Activated CD8-positive, alpha-beta memory T cell treated with anti-CD3 and anti-CD28 coated beads, Interleukin-2, amount 50 U/mL, for 4 hours (primary cell): Measurements from ENCODE around the gene TK2.

Experiments
- DNase-seq: peaks from one replicate; pipeline ENCODE4 v3.0.0-alpha.2; 2020

The TK2 gene

DNA sequence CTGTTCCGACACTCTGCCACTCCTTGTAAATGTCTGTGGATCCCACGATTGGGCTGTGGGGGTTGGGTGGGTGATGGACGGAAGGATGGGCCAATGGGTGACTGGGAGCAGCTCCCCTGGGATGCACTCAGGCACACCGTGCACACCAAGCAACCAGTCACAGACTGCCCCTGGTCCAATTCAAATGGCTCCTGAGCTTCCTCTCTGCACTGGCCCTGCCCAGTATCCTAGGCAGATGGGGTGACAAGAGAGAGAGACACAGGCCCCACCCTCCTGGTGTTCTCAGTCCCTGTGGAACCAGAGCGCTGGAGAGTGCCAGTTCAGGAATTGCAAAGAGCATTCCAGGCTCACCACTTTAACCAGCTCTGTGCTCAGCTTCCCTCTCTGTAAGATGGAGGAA lies 90.0 kb downstream of the TK2 start:
- DNase-seq, result no peak

DNA sequence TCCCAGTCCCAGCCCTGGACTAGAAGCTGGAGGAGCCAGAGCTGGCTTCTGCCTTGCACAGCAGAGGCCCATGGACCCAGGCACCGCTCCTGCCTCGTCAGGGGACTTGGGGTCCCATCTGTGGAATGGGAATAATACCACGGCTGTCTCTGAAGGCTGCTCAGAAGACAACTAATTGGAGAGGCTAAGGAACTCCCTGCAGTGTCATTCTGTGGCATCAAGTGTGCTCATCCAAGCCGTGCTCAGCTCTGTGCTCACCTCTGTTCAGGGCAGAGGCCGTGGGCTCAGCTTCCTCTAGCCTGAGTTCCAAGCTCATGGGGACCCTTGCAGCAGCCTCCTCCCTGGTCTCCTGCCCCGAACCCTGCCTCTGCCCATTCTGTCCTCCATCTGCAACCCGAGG lies 91.1 kb downstream of the TK2 start:
- no peak for DNase-seq

DNA sequence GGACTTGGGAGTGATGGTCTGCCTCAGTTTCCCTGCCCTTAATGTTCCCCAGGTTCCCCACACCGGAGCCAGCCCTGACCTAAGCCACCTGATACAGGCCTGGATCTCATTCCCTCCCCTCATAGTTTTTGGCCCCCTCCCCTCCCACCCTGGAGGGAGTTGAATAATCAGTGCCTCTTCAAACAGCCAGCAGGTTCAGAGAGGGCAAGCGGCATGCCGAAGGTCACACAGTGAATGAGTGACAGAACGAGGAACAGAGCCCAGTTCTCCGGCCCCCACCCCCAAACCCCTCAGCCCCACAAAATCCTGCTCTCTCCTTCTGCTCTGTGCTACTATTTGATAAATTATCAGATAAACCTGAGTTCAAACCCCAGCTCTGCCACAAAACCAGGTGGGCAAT lies 91.6 kb downstream of the TK2 start:
- DNase-seq, result no peak
